Colonic mucosa (tissue), 4 donors: ENCODE data around the gene NFE2L2. TPM values are rescaled to one million over a fixed set of nuclear protein-coding genes. Genes with fewer than 3 reads are reported as not detected.
"Not testable (repeated sequence)": the region's sequence is repeated elsewhere in the genome, so short reads cannot be mapped to it uniquely, and the experiment has no call there.

ENCODE experiments used
- DNase-seq: peaks from one replicate; pipeline ENCODE4 v3.0.0-alpha.2; 2020
- H3K27ac ChIP-seq: fragments of 200-600 bp; one replicate; pipeline ENCODE4 v1.8.0; 2021
- H3K27me3 ChIP-seq: fragments of 200-600 bp; one replicate; pipeline ENCODE4 v1.8.0; 2021
- H3K36me3 ChIP-seq: fragments of 200-600 bp; one replicate; pipeline ENCODE4 v1.8.0; 2021
- H3K4me1 ChIP-seq: fragments of 200-600 bp; one replicate; pipeline ENCODE4 v1.8.0; 2021; ENCODE audit warnings: mild to moderate bottlenecking
- H3K4me3 ChIP-seq: fragments of 200-600 bp; one replicate; pipeline ENCODE4 v1.8.0; 2021
- H3K9ac ChIP-seq, 2 donors: one replicate each; pipeline ENCODE4 v1.7.0; 2013; ENCODE audit warnings: control low read depth in 2 of 2, low read depth in 2 of 2, low read length in 2 of 2
- H3K9me3 ChIP-seq: fragments of 200-600 bp; one replicate; pipeline ENCODE4 v1.8.0; 2021
- CTCF ChIP-seq: fragments of 200-600 bp; IDR thresholded peaks from one replicate; pipeline ENCODE4 v1.8.0; 2022; ENCODE audit warnings: antibody characterized with exemption, mild to moderate bottlenecking
- intact Hi-C: fragments of 100-400 bp; cut with DNase I; formaldehyde crosslinking; loops from one replicate; pipeline ENCODE4 v1.14.1; 2022
- total RNA-seq, 2 donors: library from RNA; stranded (reverse); fragmentation: NEBNext Ultra II Directional in 1 of 2; extraction: Animal tissue kit (Norgen Biotek cat#: 25700) in 1 of 2; gene quantifications; one replicate each; pipeline ENCODE4 v1.2.1, GENCODE V29; 2021
- donor health status: healthy.
- donor health status: DM: no; HTN: no; CAD: no.
- donor health status: DM: no; HTN: no; CAD: no.

Gene NFE2L2
- total RNA-seq, 2 donors from 2014 or later = 81.5 to 87.6 TPM

DNA sequence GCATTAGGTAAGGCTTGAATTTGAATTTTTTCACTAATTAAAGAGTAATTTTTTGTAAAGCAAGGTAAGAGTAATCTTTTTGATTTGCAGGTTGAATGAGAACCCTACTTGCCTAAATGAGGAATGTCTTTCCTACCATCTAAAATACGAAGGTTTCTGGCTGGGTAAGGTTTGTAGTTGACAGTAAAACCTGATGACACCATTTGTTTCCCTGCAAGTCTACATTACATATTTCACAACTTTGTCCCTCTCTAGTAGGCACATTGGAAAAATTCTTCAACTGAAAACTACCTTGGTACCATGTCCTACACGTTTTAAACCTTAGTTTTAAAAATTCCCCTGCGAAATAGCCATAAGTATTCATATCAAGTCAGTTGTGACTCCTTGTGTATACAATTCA is 42.6 kb downstream of the NFE2L2 start:
- no peaks in the 10 kb centered on the region for H3K4me1 ChIP-seq
- no peak overlapping the region for H3K4me3 ChIP-seq
- TF ChIP-seq CTCF = no peak
- H3K27me3 ChIP-seq = no peaks in the 10 kb centered on the region
- DNase-seq = no peak
- H3K9me3 ChIP-seq = no peaks in the 10 kb centered on the region
- H3K27ac ChIP-seq = no peak overlapping the region
- H3K36me3 ChIP-seq = peaks cover 20% of the 10 kb centered on the region
- no peak overlapping the region for H3K9ac ChIP-seq
- intact Hi-C loops = no loop called here

DNA sequence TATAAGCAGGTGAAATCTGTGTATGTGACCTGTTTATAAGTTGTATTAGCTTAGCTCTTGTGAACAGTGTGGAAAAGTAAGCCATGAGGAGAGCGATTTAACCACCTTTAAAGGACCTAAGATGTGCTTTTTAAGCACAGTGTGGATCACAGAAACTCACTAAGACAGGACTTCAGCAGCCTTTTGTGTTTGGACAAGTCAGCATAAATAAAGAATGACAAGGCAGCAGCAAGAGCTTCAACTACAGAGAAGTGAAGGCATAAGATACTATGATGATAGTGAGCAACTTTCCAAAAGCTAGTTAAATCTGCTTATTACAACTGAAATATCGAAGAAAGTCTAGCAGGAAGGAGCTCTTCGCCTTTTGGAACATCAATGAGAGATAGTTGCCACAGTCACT is 43.0 kb downstream of the NFE2L2 start:
- Histone ChIP-seq H3K27me3 (no peaks in the 10 kb centered on the region), H3K4me1 (no peaks in the 10 kb centered on the region), H3K9ac (no peak overlapping the region), H3K27ac (no peak overlapping the region), H3K9me3 (no peaks in the 10 kb centered on the region), H3K4me3 (no peak overlapping the region), H3K36me3 (peaks cover 21% of the 10 kb centered on the region)
- intact Hi-C loops = no loop called here
- DNase-seq = no peak
- no peak for TF ChIP-seq CTCF

DNA sequence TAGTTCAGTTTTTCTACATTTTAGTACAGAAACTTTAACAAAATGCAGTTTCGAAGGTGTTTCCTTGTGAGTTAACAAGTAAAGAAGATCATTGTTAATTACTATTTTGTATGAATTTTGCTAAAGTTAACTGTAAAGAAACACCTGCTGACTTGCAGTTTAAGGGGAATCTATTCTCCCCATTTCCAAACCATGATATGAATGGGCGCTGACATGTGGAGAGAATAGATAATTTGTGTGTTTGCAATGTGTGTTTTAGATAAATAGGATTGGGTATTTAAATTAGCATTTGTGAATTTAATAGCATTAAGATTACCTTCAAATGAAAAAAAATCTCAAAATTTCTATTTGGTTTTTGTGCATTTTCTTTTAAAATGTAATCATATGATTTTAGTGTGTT is 44.7 kb downstream of the NFE2L2 start:
- DNase-seq, H3K27ac ChIP-seq, H3K9me3 ChIP-seq, H3K9ac ChIP-seq, H3K4me3 ChIP-seq, H3K4me1 ChIP-seq, H3K27me3 ChIP-seq, intact Hi-C loops: not testable (repeated sequence)
- peaks cover 21% of the 10 kb centered on the region for H3K36me3 ChIP-seq

- Histone ChIP-seq H3K27me3 (no peaks in the 10 kb centered on the region), H3K9ac (no peak overlapping the region), H3K4me1 (no peaks in the 10 kb centered on the region), H3K4me3 (no peak overlapping the region), H3K9me3 (no peaks in the 10 kb centered on the region), H3K27ac (no peak overlapping the region), H3K36me3 (peaks cover 18% of the 10 kb centered on the region)
- no peak for TF ChIP-seq CTCF
- DNase-seq = no peak
- intact Hi-C loops = no loop called here
Observed at GRCh38 chr2:177217247-177217843, 47.2 kb downstream of the NFE2L2 start.

- H3K4me1 ChIP-seq = no peaks in the 10 kb centered on the region
- H3K9ac ChIP-seq = peak overlapping the region; percentile 96 to 100
Observed at GRCh38 chr2:177212891-177213856, 51.4 kb downstream of the NFE2L2 start.

More at GRCh38 chr2:177212891-177213856, 51.4 kb downstream of the NFE2L2 start:
- no peak for TF ChIP-seq CTCF
- intact Hi-C loops = no loop called here
- Histone ChIP-seq H3K4me3 (peak overlapping the region; percentile 81), H3K36me3 (peaks cover 8% of the 10 kb centered on the region), H3K9me3 (no peaks in the 10 kb centered on the region), H3K27ac (peak overlapping the region; percentile 100), H3K27me3 (no peaks in the 10 kb centered on the region)
- peak; percentile 94 for DNase-seq
